Stimulated activated CD4-positive, alpha-beta T cell treated with anti-CD3 and anti-CD28 coated beads, Interleukin-15, amount 100 ng/mL, for 48 hours (primary cell): ENCODE results near the gene CAMK1D.
A peak's percentile ranks its signal among the peaks of the same experiment; 100 is the strongest.

Experiments used
- DNase-seq, 2 donors: peaks; one replicate each; pipeline ENCODE4 v3.0.0-alpha.2; 2020; ENCODE audit warnings: low read depth in 2 of 2

Gene CAMK1D

DNA sequence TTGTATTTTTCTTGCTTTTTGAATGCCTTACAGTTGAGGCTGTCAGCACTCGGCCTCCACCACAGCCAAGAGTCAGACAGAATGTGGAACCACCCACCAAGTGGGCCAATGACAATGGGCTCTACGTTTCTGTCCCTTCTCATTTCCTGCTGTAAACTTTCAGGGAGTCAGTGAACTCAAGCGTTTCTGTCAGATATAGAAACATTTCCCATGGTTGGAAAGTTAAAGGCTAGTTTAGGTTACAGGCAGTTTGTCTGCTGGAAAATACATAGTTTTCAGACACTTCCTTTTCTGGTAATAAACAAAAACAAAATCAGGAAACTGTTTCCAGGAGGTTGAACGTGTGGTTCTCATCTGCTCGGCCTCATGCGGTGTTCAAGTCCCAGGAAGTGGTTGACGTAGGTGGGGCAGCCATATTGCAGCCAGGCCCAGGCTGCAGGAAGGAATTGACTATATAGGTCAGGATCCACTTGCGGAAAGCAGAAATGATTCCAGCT is 245.1 kb downstream of the CAMK1D start:
- peak; percentile 11 to 26 for DNase-seq

DNA sequence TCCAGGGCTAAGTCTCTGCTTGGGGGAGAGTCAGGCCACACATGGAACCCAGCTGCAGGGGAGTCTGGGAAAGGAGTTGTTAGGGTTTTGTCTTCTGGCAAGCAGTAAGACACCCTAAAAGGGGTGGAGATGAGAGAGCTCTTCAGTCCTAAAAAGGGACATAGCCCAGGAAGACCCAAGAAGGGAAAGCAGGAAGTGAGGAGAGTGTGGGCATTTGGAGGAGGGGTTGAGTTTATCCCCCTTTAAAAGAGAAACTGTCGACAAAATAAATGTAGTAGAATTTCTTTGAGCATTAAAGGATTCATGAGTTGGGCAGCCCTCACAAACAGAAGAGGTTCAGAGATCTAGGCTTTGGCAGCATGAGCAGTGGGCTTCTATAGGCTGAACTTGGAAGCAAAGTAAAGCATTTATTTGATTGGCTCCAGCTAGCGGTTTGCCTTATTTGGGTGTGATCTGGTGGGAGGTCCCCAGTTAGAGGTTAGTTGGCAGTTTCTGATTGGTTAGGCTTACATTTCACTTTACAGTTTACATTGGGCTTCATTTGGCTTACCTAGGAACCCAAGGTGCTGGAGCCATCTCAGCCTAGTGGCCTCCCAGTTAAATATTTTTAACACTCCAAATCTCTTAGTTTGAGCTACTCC is 246.7 kb downstream of the CAMK1D start:
- no peak for DNase-seq

DNA sequence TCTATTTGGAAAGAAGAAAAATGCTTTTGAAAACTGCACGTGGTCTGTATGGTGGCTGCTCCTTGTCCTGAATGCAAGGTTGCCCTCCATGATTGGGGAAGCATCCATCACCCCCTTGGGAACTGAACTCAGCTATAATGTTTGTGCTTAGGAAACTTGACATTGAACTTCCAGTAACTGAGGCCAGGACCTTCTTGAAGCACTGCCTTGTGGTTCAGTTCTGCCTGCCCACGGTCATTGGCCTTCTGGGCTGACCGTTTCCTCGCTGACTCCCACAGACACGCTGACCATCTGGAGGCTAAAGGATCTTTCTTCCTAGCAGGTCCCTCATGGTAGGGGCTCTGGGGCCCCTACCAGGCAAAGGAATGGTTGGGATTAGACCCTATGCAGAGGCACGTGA is 247.8 kb downstream of the CAMK1D start:
- DNase-seq = no peak

DNA sequence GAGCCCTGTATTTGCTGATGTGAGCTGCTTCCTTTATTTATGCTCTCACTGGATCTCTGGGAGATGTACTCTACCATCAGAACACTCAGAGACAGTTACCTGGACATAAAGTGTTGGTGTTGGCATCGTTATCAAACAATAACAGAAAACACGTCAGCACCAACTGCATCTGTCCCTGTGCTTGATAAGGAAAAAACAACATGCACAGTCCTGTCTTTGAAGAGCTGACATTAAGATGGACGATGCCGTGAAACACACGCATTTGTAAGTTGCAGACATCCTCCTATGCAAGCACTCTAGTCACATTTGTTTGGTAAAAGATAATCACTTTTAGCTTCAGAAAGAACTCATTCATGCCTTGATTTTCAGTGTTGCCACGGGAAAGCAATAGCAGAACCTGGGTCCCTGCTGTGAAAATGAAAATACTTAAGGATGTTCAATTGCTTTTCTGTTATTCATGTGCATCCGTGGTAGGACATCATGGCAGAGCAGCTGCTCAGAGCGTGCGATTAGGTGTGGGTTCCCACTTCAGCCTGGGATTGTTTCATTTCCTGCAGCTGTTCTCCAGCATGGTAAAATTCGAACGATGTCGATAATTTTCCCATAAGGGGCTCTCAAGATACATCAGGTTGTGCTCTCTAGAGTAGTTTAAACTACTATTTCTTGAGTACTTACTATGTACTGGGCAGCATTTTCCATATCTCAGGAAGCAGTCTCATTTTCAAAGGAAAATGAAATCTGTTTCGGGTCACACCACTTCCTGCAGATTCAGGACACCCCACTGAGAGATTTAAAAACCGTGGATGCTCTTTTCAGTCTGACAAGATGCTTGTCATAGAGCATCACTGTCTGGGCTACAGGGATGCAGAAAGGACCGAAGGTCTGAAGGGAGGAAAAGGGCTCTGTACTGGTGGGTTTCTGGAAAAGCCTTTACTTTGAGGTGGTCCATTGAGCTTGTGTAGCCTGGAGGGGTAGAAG is 248.7 kb downstream of the CAMK1D start:
- no peak for DNase-seq

DNA sequence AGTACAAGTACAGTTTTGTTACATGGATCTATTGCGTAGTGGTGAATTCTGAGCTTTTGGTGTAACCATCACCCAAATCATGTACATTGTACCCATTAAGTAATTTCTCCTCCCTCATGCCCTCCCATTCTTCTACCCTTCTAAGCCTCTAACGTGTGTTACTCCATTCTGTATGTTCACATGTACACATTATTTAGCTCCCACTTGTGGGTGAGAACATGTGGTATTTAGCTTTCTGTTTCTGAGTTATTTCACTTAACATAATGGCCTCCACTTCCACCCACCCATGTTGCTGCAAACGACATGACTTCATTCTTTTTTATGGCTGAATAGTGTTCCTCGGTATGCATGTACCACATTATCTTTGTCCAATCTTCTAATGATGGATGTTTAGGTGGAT is 251.3 kb downstream of the CAMK1D start:
- DNase-seq = no peak

DNA sequence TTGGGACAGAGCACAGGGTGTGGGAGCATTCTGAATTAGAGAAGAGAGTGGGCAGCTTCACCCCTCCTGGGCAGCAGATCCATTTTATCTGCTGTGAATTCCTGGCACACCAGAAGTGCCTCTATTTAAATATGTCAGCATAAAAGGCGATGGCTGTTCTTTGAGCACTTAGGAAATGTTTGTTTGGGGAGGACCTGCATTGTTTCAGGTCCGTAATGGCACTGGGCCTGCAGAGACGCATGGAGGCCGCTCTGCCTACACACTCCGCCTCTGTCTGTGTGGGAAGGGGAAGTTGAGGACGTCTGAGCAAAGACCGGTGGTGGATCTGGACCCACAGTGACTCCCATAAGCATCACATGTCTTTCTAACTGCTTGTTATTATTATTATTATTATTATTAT is 253.2 kb downstream of the CAMK1D start:
- no peak for DNase-seq

DNA sequence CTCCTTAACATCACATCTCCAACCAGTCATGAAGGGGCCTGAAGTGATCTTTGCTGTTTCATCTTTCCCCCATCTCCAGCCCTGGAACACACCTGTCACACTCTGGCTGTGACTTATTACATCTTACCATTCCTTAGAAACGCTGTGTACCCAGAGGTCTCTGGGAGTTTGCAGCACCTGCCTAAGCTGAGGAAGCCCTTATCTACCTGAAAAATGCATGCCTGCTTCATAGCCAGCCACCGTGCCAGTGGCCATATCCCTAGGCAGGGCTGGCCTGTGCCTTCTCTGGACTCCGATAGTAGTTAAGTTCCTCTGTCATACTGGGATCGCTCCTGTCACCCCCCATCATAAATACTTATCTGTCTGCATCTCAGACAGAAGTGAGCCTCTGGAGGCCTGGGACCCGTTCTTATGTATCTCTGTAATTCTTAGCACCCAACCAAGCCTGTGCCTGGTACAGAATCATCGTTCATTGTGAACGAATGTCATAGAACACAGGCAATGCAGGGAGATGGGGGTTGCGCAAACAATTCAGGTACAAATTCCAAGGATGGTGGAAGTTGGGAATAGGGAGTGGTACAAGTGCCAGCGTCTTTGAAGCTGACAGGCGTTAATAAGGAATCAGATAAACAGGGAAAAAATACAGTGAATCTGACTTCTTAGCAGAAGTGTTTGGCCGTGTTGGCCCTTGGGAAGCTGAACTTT is 254.6 kb downstream of the CAMK1D start:
- no peak for DNase-seq

DNA sequence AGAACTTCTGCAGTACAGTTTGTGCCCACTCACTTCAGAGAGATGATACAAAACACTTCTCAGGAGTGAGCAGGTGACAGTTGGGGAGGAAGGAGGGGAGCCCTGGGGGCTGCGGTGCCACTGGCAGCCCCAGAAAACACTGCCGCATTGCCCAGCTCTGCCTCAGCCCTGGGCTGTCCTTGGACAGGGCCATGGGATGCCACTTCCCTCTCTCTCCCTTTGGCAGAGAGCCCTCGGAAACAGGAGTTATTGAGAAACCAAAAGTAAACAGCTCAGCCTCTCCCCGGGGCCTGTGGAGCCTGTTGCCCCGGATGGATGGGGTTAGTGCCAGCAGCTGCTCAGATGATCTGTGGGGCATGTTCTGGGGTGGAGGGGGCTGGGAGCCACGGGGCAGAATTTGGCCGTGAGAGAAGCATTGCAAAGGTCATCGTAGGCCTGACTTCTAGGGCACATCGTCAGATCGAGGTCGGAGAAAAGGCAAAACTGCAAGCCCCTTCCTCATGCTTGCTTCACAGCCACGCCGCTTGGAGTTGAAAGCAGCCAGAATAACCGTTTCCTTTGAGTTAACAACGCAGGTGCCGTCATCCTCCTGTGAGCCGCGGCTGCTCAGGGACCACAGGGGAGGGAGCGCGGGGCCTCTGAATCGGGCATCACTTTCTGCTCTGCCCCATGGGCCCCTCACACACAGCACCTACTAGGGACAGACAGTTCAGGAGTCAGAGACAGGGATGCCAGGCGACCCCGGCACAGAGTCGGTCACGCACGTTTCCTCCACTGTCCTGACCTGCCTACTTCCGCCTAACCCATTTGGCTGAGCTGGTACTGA is 256.4 kb downstream of the CAMK1D start:
- DNase-seq = peak; percentile 24 to 39

DNA sequence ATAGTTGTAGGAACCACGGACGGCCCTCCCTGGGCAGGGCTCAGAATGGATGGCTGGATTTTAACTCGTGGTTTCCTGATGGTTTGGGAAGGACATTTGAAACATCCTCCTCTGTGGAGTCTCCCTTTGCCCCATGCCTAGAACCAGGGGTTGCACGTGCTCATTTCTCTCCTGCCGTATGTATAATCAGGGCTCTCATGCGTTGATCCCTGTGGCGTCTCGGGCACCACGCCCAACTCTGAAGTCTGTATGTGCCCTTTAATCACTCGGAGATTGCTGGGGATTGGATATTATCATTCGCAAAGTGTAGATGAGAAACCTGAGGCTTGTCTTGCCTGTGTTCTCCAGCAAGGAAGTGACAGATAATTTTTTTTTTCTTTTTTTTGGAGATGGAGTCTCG is 257.1 kb downstream of the CAMK1D start:
- no peak for DNase-seq

DNA sequence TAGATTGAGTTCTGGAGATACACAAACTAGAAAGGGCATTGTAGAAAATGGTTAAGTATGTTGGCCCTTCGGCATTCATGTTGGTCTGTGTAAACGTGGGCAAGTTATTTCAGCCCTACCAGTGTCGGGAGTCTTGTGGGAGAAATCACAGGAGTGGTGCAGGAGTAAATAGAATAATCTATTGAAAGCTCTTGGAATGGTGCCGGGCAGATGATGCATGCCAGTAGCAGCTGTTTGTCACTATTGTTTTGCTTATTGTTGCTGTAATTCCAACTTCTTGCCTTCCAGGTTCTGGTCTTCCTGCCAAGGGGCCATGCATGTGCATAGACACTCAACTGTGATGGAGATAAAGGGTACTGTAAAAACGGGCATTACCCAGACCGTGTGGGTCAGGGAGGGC is 259.4 kb downstream of the CAMK1D start:
- DNase-seq = no peak

DNA sequence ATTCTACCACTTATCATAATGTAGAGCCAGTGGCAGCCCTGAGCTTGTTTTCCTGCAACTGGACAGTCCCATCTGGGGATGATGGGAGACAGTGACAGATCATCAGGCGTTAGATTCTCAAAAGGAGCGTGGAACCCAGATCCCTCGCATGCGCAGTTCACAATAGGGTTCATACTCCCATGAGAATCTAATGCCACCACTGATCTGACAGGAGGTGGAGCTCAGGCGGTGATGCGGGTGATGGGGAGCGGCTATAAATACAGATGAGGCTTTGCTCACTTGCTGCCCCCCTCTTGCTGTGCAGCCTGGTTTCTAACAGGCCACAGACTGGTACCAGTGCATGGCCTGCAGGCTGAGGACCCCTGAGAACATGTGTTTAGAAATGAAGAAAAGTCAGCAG is 260.1 kb downstream of the CAMK1D start:
- DNase-seq = no peak

DNA sequence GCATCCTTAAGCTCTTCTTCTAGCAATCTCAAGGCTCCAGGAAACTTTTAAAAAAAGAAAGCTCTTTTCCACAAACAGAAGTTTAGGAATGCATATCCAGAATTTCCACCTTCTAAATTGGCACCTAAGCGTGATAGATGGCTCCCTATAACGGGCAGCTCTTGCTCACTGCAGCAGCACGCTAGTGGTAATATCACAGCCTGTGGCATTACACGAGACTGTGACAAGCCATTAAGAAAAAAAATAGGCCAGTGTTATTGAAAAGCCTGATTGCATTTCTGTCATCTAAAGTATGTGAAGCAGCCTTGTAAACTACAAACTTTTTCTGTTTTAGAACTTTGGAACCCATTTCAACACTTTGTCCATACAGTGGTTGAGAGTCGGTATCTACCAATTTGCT is 263.8 kb downstream of the CAMK1D start:
- DNase-seq = no peak

DNA sequence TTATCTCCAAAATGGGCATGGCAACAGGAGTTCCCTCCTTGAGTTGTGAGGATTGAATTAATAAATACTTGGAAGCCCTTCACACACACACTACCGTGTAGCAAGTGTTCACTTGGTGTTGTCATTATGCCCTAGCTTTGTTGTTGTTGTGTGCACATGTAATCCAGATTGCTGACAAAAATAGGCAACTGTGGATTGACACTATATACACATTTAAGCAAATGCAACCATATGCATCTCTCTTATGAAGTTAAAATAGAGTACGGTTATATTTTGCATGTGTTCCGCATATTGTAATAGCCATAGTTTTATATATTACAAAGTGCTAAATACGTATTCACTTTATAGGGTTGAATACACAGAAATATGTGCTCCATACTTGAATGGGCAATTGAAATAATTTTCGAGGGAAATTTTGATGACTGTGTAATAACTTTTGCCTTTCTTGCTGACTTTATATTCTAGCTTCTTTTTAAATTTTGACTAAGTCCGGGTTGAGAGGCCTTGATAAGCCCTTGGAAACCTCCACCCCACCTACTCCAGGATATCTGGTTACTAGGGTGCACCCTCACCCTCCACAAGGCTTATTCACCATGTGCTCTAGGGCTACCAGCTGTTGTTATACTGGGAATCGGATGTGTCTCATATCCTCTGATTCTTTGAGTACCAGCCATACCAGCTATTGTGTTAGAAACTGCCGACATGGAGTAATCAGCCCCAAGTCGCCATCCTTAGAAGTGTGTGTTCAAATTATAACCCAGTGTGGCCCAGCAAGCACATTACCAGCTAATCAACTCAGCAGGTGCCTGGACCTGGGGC is 265.0 kb downstream of the CAMK1D start:
- no peak for DNase-seq

DNA sequence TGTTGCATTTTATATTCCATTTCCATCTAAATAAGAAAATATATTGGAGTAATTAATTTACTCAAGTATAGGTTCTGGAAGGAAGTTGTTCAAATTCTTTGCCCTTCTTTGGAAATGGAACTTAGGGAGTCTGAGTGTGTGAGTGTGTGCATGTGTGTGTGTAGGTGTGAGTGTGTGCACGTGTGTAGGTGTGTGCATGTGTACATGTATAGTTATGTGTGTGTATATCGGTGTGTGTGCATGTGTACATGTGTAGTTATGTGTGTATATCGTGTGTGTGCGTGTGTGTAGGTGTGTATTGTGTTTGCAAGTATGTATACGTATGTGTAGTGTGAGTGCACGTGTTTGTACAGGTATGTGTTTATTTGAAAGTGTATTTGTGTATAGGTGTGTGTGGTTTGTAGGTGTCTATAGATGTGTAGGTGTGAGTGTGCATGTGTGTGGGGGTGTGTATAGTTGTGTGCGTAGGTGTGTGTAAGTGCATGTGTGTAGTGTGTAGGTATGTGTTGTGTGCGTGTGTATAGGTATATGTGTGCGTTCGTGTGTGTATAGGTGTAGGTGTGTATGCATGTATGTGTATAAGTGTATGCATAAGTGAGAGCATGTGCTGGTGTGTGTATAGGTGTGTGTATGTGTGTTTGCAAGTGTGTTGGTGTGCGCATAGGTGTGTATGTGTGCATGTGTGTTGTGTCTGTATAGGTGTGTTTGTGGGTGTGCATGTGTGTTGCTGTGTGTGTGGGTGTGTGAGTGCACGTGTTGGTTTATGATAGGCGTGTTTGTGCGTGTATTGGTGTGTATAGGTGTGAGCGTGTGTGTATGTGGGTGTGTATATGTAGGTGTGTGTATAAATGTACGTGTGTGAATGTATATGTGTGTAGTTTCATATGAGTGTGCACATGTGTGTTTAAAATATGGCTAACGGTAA is 266.2 kb downstream of the CAMK1D start:
- DNase-seq = no peak

DNA sequence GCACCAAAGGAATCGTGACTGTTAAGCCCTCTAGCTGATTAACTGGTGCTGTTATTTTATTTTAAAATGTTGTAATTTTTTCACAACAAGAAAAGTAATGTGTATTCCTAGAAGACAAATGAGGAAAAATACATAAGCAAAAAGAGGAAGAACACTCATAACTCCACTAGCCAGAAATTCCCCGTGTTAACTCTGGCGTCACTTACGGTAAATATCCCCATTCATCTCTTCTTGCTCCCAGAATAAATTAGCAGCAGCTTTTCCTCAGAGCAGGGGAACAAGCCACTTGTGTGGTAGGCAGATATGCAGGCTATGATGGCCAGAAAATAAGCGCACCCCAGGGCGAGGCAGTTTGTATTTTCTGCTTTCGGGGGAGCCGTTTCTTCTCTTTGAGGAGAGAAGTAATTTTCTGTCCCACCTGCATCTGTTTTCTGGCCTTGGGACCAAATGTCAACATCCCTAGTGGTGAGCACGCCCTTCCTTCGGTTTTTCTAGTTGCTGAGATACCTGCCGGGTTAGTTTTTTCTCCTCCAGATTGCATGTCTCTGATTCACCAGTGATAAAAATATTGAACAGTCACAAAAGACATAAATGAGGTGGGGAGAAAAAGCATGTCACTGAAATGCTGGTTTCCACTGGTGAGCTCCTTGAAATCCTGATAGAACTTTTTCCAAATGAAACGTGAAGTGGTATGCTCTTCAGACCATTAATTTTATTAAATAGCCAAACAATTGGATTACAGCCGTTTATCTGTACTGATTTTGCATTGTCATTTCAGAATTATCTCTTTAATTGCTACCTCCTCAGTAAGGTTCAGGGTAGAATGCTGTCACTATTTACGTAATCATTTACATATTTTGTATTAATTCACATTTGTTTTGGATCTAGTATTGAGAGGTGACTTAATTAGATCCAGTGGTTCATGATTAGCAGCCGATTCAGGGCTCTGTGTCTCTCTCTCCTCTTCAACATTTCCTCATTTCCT is 268.1 kb downstream of the CAMK1D start:
- DNase-seq = no peak

DNA sequence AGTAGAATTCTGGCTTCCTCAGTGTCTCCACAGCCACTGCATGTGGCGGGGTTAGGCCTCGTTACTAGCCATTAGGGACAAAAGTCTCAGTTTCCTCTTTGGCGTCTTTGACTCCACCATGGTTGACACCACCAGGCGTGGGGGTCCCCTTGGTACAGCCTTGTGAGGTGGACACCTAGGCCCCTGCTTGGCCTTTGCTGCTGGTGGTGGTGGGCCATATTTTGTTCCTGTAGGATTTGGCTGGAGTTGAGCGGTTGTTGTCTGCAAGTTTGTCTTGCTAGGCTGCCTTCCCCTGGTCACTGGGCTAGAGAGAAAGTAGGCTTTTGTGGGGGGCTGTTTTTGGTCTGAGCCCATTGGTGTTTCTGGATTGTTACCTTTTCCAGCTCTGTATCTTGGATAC is 272.7 kb downstream of the CAMK1D start:
- DNase-seq = no peak

DNA sequence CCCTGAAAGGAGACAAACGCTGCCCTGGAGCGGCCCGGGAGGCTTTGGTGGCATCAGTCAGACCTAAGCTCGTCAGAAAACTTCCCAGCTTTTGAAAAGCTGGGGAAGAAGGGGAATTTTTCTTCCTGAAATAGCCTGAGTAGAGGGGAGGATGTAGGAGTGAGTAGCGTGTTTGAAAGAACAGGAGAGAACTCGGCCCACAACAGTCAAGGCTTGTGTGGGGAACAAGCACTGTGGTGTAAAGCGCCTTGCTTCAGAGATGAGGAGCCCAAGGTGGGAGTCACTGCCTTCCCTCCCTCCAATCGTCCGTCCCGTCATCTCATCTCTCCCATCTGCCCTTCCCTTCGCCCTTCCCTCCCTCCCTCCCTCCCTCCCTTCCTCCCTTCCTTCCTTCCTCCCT is 273.3 kb downstream of the CAMK1D start:
- DNase-seq = no peak

DNA sequence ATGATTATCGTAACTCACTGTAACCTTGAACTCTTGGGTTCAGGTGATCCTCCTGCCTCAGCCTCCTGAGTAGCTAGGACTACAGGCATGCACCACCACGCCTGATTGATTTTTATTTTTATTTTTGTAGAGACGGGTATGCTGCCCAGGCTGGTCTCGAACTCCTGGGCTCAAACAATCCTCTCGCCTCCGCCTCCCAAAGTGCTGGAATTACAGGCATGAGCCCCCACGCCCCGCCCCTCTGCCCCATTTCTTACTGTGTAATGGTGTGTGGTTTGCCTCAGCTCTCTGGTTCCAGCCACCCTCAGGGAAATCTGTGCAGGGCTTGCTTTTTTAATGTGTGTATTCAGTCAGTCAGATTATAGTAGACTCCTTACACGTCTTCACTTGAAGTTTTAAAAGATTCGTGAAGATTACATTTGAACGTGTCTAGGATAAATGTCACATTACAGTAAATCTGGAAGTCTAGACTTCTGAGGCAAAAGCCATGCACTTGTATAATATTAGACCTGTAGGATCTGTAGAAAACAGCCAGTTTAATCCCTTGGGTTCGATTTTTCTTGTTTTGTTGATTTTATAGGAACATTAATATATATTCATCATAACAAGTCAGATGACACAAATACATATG is 276.2 kb downstream of the CAMK1D start:
- no peak for DNase-seq
